ENCODE data around the gene PTRH1. TPM values are rescaled to one million over a fixed set of nuclear protein-coding genes. Genes with fewer than 3 reads are reported as not detected.

Gene PTRH1
- polyA plus RNA-seq, 1 of the 3 experiments (the other 2 are of a cell fraction): 42.2 TPM

DNA sequence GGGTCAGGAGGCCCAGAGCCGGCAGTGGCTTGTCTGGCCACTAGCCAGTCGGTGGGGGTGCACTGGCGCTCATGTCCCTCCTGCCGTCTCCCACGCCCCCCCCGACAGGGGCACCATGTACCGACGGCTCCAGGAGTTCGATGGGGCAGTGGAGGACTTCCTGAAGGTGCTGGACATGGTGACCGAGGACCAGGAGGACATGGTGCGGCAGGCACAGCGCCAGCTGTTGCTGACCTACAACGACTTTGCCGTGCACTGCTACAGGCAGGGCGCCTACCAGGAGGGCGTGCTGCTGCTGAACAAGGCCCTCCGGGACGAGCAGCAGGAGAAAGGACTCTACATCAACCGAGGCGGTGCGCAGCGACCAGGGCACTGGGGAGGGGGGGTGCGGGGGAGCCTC, 8.5 kb upstream of the PTRH1 start:
- no peak for DNase-seq
- ChIA-PET POLR2A (interaction anchor here (0.6 kb wide), 1 partner anchor 143 kb away, joined by 4 read pairs; no protein-coding TSS in a partner anchor), CTCF (interaction anchor here (1.0 to 1.4 kb wide), 3 partner anchors 8 to 135 kb away, joined by 3 to 5 read pairs (median 3); partner anchors contain the start of genes PTRH1, TOR2A and TTC16)
- Histone ChIP-seq H3K4me3 (ENCODE audit: low read depth in 2 of 2, low read length in 1 of 2) (no peak overlapping the region), H3K79me2 (ENCODE audit: insufficient read depth) (no peaks in the 10 kb centered on the region), H3K4me1 (ENCODE audit: control insufficient read depth in 1 of 2, insufficient read depth in 2 of 2, low read depth in 1 of 2, low read length in 1 of 2) (peaks cover 0 to 8% of the 10 kb centered on the region in 2 experiments; a peak in 1 of 4 replicates), H3K9me3 (no peaks in the 10 kb centered on the region), H3F3A (replicated peaks; ENCODE audit: insufficient read depth) (peaks cover 3% of the 10 kb centered on the region), H3K9me2 (no peaks in the 10 kb centered on the region), H4K20me1 (ENCODE audit: insufficient read depth) (no peaks in the 10 kb centered on the region), H3K4me2 (no peak overlapping the region), H3K27ac (ENCODE audit: low read depth in 2 of 2, low read length in 1 of 2) (no peak overlapping the region), H2AFZ (ENCODE audit: low read depth) (no peak overlapping the region), H3K27me3 (ENCODE audit: insufficient read depth) (no peaks in the 10 kb centered on the region), H3K9ac (no peak overlapping the region), H3K36me3 (replicated peaks in 1 of 2; ENCODE audit: control insufficient read depth in 1 of 2, insufficient read depth in 2 of 2, low read length in 1 of 2) (no peaks in the 10 kb centered on the region)
- TF ChIP-seq EP300 (IDR thresholded peaks at IDR 0.05; ENCODE audit: borderline replicate concordance in 1 of 2, low read depth in 1 of 2, low read length in 1 of 2): no peak
- TF ChIP-seq SMC3 (IDR thresholded peaks at IDR 0.05; ENCODE audit: low read depth, low read length): no peak
- no peak for TF ChIP-seq RCOR1 (IDR thresholded peaks at IDR 0.05; ENCODE audit: low read length)
- no peak for TF ChIP-seq SIN3A (IDR thresholded peaks at IDR 0.05; ENCODE audit: borderline replicate concordance, low read depth, low read length)
- TF ChIP-seq, protein P1, sequence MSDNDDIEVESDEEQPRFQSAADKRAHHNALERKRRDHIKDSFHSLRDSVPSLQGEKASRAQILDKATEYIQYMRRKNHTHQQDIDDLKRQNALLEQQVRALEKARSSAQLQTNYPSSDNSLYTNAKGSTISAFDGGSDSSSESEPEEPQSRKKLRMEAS (IDR thresholded peaks at IDR 0.05; ENCODE audit: low read depth): no peak
- no peak for TF ChIP-seq POLR2AphosphoS5 (IDR thresholded peaks at IDR 0.05; ENCODE audit: low read depth, low read length)
- TF ChIP-seq, protein P2, sequence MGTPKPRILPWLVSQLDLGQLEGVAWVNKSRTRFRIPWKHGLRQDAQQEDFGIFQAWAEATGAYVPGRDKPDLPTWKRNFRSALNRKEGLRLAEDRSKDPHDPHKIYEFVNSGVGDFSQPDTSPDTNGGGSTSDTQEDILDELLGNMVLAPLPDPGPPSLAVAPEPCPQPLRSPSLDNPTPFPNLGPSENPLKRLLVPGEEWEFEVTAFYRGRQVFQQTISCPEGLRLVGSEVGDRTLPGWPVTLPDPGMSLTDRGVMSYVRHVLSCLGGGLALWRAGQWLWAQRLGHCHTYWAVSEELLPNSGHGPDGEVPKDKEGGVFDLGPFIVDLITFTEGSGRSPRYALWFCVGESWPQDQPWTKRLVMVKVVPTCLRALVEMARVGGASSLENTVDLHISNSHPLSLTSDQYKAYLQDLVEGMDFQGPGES (IDR thresholded peaks at IDR 0.05; ENCODE audit: low read depth, low read length): no peak
- no peak for TF ChIP-seq RFX5 (IDR thresholded peaks at IDR 0.05; ENCODE audit: low read length)
- no peak for TF ChIP-seq RXRA (IDR thresholded peaks at IDR 0.05; ENCODE audit: borderline replicate concordance, low read depth)
- TF ChIP-seq, protein P3, sequence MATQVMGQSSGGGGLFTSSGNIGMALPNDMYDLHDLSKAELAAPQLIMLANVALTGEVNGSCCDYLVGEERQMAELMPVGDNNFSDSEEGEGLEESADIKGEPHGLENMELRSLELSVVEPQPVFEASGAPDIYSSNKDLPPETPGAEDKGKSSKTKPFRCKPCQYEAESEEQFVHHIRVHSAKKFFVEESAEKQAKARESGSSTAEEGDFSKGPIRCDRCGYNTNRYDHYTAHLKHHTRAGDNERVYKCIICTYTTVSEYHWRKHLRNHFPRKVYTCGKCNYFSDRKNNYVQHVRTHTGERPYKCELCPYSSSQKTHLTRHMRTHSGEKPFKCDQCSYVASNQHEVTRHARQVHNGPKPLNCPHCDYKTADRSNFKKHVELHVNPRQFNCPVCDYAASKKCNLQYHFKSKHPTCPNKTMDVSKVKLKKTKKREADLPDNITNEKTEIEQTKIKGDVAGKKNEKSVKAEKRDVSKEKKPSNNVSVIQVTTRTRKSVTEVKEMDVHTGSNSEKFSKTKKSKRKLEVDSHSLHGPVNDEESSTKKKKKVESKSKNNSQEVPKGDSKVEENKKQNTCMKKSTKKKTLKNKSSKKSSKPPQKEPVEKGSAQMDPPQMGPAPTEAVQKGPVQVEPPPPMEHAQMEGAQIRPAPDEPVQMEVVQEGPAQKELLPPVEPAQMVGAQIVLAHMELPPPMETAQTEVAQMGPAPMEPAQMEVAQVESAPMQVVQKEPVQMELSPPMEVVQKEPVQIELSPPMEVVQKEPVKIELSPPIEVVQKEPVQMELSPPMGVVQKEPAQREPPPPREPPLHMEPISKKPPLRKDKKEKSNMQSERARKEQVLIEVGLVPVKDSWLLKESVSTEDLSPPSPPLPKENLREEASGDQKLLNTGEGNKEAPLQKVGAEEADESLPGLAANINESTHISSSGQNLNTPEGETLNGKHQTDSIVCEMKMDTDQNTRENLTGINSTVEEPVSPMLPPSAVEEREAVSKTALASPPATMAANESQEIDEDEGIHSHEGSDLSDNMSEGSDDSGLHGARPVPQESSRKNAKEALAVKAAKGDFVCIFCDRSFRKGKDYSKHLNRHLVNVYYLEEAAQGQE (IDR thresholded peaks at IDR 0.05; ENCODE audit: low read depth, low read length): no peak
- TF ChIP-seq YY1 (IDR thresholded peaks at IDR 0.05; ENCODE audit: low read depth): no peak
- TF ChIP-seq, protein P4, sequence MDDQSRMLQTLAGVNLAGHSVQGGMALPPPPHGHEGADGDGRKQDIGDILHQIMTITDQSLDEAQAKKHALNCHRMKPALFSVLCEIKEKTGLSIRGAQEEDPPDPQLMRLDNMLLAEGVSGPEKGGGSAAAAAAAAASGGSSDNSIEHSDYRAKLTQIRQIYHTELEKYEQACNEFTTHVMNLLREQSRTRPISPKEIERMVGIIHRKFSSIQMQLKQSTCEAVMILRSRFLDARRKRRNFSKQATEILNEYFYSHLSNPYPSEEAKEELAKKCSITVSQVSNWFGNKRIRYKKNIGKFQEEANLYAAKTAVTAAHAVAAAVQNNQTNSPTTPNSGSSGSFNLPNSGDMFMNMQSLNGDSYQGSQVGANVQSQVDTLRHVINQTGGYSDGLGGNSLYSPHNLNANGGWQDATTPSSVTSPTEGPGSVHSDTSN (IDR thresholded peaks at IDR 0.05): no peak
- WGBS (ENCODE audit: low lambda C conversion rate): 74% methylated on average over 11 of the region's 23 CpGs
